ENCODE results near the gene ATP2B2. TPM values are rescaled to one million over a fixed set of nuclear protein-coding genes. Genes with fewer than 3 reads are reported as not detected.
A peak's percentile ranks its signal among the peaks of the same experiment; 100 is the strongest.
"Not testable (repeated sequence)": the region's sequence is repeated elsewhere in the genome, so short reads cannot be mapped to it uniquely, and the experiment has no call there.

Gene ATP2B2
- total RNA-seq, 2 experiments from 2014 or later = 0.06 TPM; not detected in 1

DNA sequence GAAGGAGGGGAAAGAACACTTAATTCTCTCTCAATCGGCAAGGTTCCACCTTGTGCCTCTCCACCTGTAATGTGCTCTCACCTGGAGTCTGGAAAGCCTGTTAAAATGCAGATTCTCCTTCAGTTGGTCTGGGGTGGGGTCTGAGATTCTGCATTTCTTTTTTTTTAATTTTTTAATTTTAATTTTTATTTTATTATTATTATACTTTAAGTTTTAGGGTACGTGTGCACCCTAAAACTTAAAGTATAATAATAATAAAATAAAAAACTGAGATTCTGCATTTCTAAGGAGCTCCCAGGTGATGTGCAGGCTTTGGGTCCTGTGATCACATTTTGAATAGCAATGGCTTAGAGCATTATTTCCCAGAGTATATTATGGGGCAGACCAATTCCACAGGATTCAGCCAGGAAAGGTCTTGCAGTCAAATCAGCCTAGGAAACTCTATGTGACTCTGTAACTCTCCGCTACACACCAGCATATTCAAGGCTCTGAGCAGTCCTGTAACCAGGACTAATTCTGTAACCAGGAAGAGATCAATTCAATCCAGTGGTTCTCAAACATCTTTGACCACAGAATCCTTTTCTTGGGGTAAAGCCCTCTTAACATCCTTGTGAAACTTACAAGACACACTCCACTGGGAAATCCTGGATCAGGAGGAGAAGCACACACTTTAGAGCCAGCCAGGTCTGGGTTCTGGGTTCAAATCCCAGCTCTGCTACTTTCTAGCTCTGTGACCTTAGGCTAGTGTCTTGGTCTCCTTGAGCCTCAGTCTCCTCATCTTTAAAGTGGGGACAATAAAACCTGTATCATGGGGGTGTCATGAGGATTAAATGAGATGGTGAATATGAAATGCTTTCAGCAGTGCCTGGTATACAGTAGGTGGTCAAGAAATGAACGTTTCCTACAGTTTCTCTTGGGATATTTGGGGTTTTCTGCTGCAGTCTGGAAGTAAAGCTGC lies 122.2 kb downstream of the ATP2B2 start:
- ChIA-PET POLR2A (interaction anchor here (0.5 kb wide), 1 partner anchor 1878 kb away, joined by 5 read pairs; no protein-coding TSS in a partner anchor), CTCF (ENCODE audit: unreplicated experiment) (no interaction called here)
- no peaks in the 10 kb centered on the region for H3K79me2 ChIP-seq (ENCODE audit: insufficient read depth, low read depth, low read length)
- DNase-seq (ENCODE audit: low spot score) = no peak
- H3K36me3 ChIP-seq (ENCODE audit: insufficient read depth, low read length) = no peaks in the 10 kb centered on the region
- H3K9me2 ChIP-seq (ENCODE audit: insufficient read depth, low read length) = no peaks in the 10 kb centered on the region
- no peak overlapping the region for H2AFZ ChIP-seq (ENCODE audit: low read length)
- H3K4me1 ChIP-seq (ENCODE audit: insufficient read depth, low read length, poor library complexity, severe bottlenecking) = peaks cover 76% of the 10 kb centered on the region
- no peaks in the 10 kb centered on the region for H3K9me3 ChIP-seq (ENCODE audit: low read length)
- TF ChIP-seq, protein P1, sequence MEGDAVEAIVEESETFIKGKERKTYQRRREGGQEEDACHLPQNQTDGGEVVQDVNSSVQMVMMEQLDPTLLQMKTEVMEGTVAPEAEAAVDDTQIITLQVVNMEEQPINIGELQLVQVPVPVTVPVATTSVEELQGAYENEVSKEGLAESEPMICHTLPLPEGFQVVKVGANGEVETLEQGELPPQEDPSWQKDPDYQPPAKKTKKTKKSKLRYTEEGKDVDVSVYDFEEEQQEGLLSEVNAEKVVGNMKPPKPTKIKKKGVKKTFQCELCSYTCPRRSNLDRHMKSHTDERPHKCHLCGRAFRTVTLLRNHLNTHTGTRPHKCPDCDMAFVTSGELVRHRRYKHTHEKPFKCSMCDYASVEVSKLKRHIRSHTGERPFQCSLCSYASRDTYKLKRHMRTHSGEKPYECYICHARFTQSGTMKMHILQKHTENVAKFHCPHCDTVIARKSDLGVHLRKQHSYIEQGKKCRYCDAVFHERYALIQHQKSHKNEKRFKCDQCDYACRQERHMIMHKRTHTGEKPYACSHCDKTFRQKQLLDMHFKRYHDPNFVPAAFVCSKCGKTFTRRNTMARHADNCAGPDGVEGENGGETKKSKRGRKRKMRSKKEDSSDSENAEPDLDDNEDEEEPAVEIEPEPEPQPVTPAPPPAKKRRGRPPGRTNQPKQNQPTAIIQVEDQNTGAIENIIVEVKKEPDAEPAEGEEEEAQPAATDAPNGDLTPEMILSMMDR (conservative IDR thresholded peaks at IDR 0.05; ENCODE audit: low read length) = no peak
- intact Hi-C loops (cut with micrococcal nuclease; ENCODE audit: unreplicated experiment) = no loop called here
- H3K27ac ChIP-seq (ENCODE audit: low read depth, low read length, poor library complexity, severe bottlenecking) = no peak overlapping the region
- H3K4me3 ChIP-seq (ENCODE audit: low read depth, low read length, poor library complexity, severe bottlenecking) = no peak overlapping the region
- no TSS peak for BruUV-seq (replicated peaks)
- no peaks in the 10 kb centered on the region for H4K20me1 ChIP-seq (ENCODE audit: insufficient read depth, low read length)
- no peak overlapping the region for H3K4me2 ChIP-seq (ENCODE audit: low read length)

DNA sequence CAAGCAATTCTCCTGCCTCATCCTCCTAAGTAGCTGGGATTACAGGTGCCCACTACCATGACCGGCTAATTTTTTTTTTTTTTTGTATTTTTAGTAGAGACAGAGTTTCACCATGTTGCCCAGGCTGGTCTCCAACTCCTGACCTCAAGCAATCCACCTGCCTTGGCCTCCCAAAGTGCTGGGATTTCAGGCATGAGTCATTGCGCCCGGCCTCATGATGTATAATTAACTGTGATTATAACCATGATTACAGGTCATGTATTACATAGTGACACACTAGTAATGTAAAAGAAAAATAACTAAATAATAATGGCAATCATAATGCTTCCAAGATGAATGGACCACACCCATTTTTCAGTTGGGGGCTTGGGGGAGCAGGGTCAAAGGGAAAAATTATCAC lies 122.9 kb downstream of the ATP2B2 start:
- H3K4me1 ChIP-seq (ENCODE audit: insufficient read depth, low read length, poor library complexity, severe bottlenecking) = peaks cover 76% of the 10 kb centered on the region
- intact Hi-C loops (cut with micrococcal nuclease; ENCODE audit: unreplicated experiment); DNase-seq (ENCODE audit: low spot score); H4K20me1 ChIP-seq (ENCODE audit: insufficient read depth, low read length); H3K36me3 ChIP-seq (ENCODE audit: insufficient read depth, low read length); H3K9me3 ChIP-seq (ENCODE audit: low read length); H3K4me2 ChIP-seq (ENCODE audit: low read length); H3K27ac ChIP-seq (ENCODE audit: low read depth, low read length, poor library complexity, severe bottlenecking); BruUV-seq (replicated peaks); CTCF ChIA-PET (ENCODE audit: unreplicated experiment); H3K9me2 ChIP-seq (ENCODE audit: insufficient read depth, low read length); H2AFZ ChIP-seq (ENCODE audit: low read length); H3K4me3 ChIP-seq (ENCODE audit: low read depth, low read length, poor library complexity, severe bottlenecking); H3K79me2 ChIP-seq (ENCODE audit: insufficient read depth, low read depth, low read length): not testable (repeated sequence)
- POLR2A ChIA-PET = interaction anchor here (0.9 kb wide), 1 partner anchor 8 kb away, joined by 3 read pairs; no protein-coding TSS in a partner anchor

DNA sequence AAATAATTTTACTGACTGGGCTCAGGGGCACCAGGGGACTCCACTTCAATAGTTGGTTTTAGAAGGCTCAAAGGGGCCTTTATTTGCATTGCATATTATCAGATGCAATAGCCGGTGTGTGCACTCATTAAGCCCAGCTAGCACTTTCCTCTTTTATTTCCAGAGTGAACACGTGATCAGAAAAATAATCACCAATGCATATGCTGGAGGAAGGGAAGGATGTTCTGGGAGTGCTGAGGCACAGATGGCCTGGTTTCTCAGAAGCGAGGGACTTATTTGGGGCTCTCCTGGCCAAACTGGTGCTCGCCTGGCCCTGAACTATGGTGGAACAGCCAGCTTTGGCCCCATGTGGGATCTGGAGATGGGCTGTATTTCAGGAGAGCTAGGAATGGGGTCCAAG lies 124.0 kb downstream of the ATP2B2 start:
- Histone ChIP-seq H2AFZ (ENCODE audit: low read length) (peak overlapping the region; percentile 45; the same call in 1 of the 2 replicates), H3K4me1 (ENCODE audit: insufficient read depth, low read length, poor library complexity, severe bottlenecking) (peaks cover 76% of the 10 kb centered on the region), H3K27ac (ENCODE audit: low read depth, low read length, poor library complexity, severe bottlenecking) (no peak overlapping the region), H3K36me3 (ENCODE audit: insufficient read depth, low read length) (no peaks in the 10 kb centered on the region), H3K79me2 (ENCODE audit: insufficient read depth, low read depth, low read length) (no peaks in the 10 kb centered on the region), H3K9me2 (ENCODE audit: insufficient read depth, low read length) (no peaks in the 10 kb centered on the region), H4K20me1 (ENCODE audit: insufficient read depth, low read length) (no peaks in the 10 kb centered on the region), H3K4me3 (ENCODE audit: low read depth, low read length, poor library complexity, severe bottlenecking) (no peak overlapping the region), H3K9me3 (ENCODE audit: low read length) (no peaks in the 10 kb centered on the region), H3K4me2 (ENCODE audit: low read length) (peak overlapping the region; percentile 45)
- TF ChIP-seq, protein P1 (conservative IDR thresholded peaks at IDR 0.05; ENCODE audit: low read length) = no peak
- no peak for TF ChIP-seq EZH2phosphoT487 (IDR thresholded peaks at IDR 0.05; ENCODE audit: borderline replicate concordance, low read depth, low read length)
- ChIA-PET POLR2A (interaction anchor here (0.6 to 0.9 kb wide), 3 partner anchors 9 to 93 kb away, joined by 3 to 4 read pairs (median 3); no protein-coding TSS in a partner anchor), CTCF (ENCODE audit: unreplicated experiment) (no interaction called here)
- intact Hi-C loops (cut with micrococcal nuclease; ENCODE audit: unreplicated experiment) = no loop called here
- BruUV-seq (replicated peaks) = no TSS peak
- no peak for DNase-seq (ENCODE audit: low spot score)
